ENCODE data around the gene AGPAT3.

AGPAT3 gene

GRCh38 chr21:43954042-43954441 is 89.0 kb downstream of the AGPAT3 start:
- H3K4me1 Mint-ChIP-seq (ENCODE audit: low read depth): peaks cover 17% of the 10 kb centered on the region
- no peaks in the 10 kb centered on the region for H3K27me3 Mint-ChIP-seq (ENCODE audit: low read depth)
- H3K4me3 Mint-ChIP-seq: no peak overlapping the region
- peaks cover 10% of the 10 kb centered on the region for H3K9me3 Mint-ChIP-seq
- H3K27ac Mint-ChIP-seq: no peak overlapping the region
- H3K36me3 Mint-ChIP-seq (ENCODE audit: low read depth): peaks cover 21% of the 10 kb centered on the region

- Mint-ChIP-seq H3K27ac (no peak overlapping the region), H3K36me3 (ENCODE audit: low read depth) (peaks cover 14% of the 10 kb centered on the region), H3K4me3 (no peak overlapping the region), H3K4me1 (ENCODE audit: low read depth) (peaks cover 10% of the 10 kb centered on the region), H3K27me3 (ENCODE audit: low read depth) (no peaks in the 10 kb centered on the region), H3K9me3 (peaks cover 1% of the 10 kb centered on the region)
Measured at GRCh38 chr21:43954896-43955295, 89.9 kb downstream of the AGPAT3 start.

GRCh38 chr21:43956019-43956669 is 91.1 kb downstream of the AGPAT3 start:
- peaks cover 8% of the 10 kb centered on the region for H3K4me1 Mint-ChIP-seq (ENCODE audit: low read depth)
- no peak overlapping the region for H3K4me3 Mint-ChIP-seq
- H3K36me3 Mint-ChIP-seq (ENCODE audit: low read depth): peaks cover 21% of the 10 kb centered on the region
- H3K9me3 Mint-ChIP-seq: no peaks in the 10 kb centered on the region
- H3K27me3 Mint-ChIP-seq (ENCODE audit: low read depth): no peaks in the 10 kb centered on the region
- H3K27ac Mint-ChIP-seq: no peak overlapping the region

- H3K4me3 Mint-ChIP-seq: no peak overlapping the region
- peaks cover 23% of the 10 kb centered on the region for H3K36me3 Mint-ChIP-seq (ENCODE audit: low read depth)
- peaks cover 13% of the 10 kb centered on the region for H3K4me1 Mint-ChIP-seq (ENCODE audit: low read depth)
- no peak overlapping the region for H3K27ac Mint-ChIP-seq
- H3K27me3 Mint-ChIP-seq (ENCODE audit: low read depth): no peaks in the 10 kb centered on the region
- H3K9me3 Mint-ChIP-seq: no peaks in the 10 kb centered on the region
Measured at GRCh38 chr21:43956670-43957035, 91.6 kb downstream of the AGPAT3 start.

GRCh38 chr21:43957128-43957571 is 92.1 kb downstream of the AGPAT3 start:
- Mint-ChIP-seq H3K4me1 (ENCODE audit: low read depth) (peaks cover 14% of the 10 kb centered on the region), H3K27me3 (ENCODE audit: low read depth) (no peaks in the 10 kb centered on the region), H3K36me3 (ENCODE audit: low read depth) (peaks cover 22% of the 10 kb centered on the region)

GRCh38 chr21:43957611-43958362 is 92.8 kb downstream of the AGPAT3 start:
- Mint-ChIP-seq H3K36me3 (ENCODE audit: low read depth) (peaks cover 27% of the 10 kb centered on the region), H3K27me3 (ENCODE audit: low read depth) (no peaks in the 10 kb centered on the region), H3K4me1 (ENCODE audit: low read depth) (peaks cover 14% of the 10 kb centered on the region), H3K9me3 (no peaks in the 10 kb centered on the region), H3K27ac (no peak overlapping the region), H3K4me3 (no peak overlapping the region)

More at GRCh38 chr21:43957128-43957571, 92.1 kb downstream of the AGPAT3 start:
- no peak overlapping the region for H3K27ac Mint-ChIP-seq
- no peak overlapping the region for H3K4me3 Mint-ChIP-seq
- no peaks in the 10 kb centered on the region for H3K9me3 Mint-ChIP-seq

- peaks cover 17% of the 10 kb centered on the region for H3K4me1 Mint-ChIP-seq (ENCODE audit: low read depth)
- H3K9me3 Mint-ChIP-seq: no peaks in the 10 kb centered on the region
- H3K27ac Mint-ChIP-seq: no peak overlapping the region
- peaks cover 31% of the 10 kb centered on the region for H3K36me3 Mint-ChIP-seq (ENCODE audit: low read depth)
- H3K4me3 Mint-ChIP-seq: no peak overlapping the region
- H3K27me3 Mint-ChIP-seq (ENCODE audit: low read depth): no peaks in the 10 kb centered on the region
Measured at GRCh38 chr21:43958364-43959158, 93.5 kb downstream of the AGPAT3 start.

- Mint-ChIP-seq H3K9me3 (no peaks in the 10 kb centered on the region), H3K4me1 (ENCODE audit: low read depth) (peaks cover 17% of the 10 kb centered on the region), H3K36me3 (ENCODE audit: low read depth) (peaks cover 35% of the 10 kb centered on the region), H3K27me3 (ENCODE audit: low read depth) (no peaks in the 10 kb centered on the region), H3K27ac (no peak overlapping the region), H3K4me3 (no peak overlapping the region)
Measured at GRCh38 chr21:43959231-43960116, 94.5 kb downstream of the AGPAT3 start.

GRCh38 chr21:43961382-43961909 is 96.4 kb downstream of the AGPAT3 start:
- no peaks in the 10 kb centered on the region for H3K9me3 Mint-ChIP-seq
- peaks cover 19% of the 10 kb centered on the region for H3K4me1 Mint-ChIP-seq (ENCODE audit: low read depth)
- peak overlapping the region; percentile 13 for H3K27ac Mint-ChIP-seq
- no peak overlapping the region for H3K4me3 Mint-ChIP-seq
- no peaks in the 10 kb centered on the region for H3K27me3 Mint-ChIP-seq (ENCODE audit: low read depth)
- peaks cover 37% of the 10 kb centered on the region for H3K36me3 Mint-ChIP-seq (ENCODE audit: low read depth)

GRCh38 chr21:43965911-43966585 is 101.0 kb downstream of the AGPAT3 start:
- no peak overlapping the region for H3K27ac Mint-ChIP-seq
- peaks cover 12% of the 10 kb centered on the region for H3K4me1 Mint-ChIP-seq (ENCODE audit: low read depth)
- H3K36me3 Mint-ChIP-seq (ENCODE audit: low read depth): peaks cover 32% of the 10 kb centered on the region
- no peak overlapping the region for H3K4me3 Mint-ChIP-seq
- no peaks in the 10 kb centered on the region for H3K27me3 Mint-ChIP-seq (ENCODE audit: low read depth)
- H3K9me3 Mint-ChIP-seq: no peaks in the 10 kb centered on the region

- Mint-ChIP-seq H3K9me3 (no peaks in the 10 kb centered on the region), H3K36me3 (ENCODE audit: low read depth) (peaks cover 27% of the 10 kb centered on the region), H3K27me3 (ENCODE audit: low read depth) (no peaks in the 10 kb centered on the region), H3K4me3 (no peak overlapping the region), H3K27ac (no peak overlapping the region), H3K4me1 (ENCODE audit: low read depth) (peaks cover 5% of the 10 kb centered on the region)
Measured at GRCh38 chr21:43966946-43967512, 102.0 kb downstream of the AGPAT3 start.

GRCh38 chr21:43967981-43968380 is 103.0 kb downstream of the AGPAT3 start:
- H3K27me3 Mint-ChIP-seq (ENCODE audit: low read depth): no peaks in the 10 kb centered on the region
- H3K36me3 Mint-ChIP-seq (ENCODE audit: low read depth): peaks cover 20% of the 10 kb centered on the region
- H3K4me3 Mint-ChIP-seq: no peak overlapping the region
- peaks cover 4% of the 10 kb centered on the region for H3K4me1 Mint-ChIP-seq (ENCODE audit: low read depth)
- H3K27ac Mint-ChIP-seq: peak overlapping the region; percentile 33
- H3K9me3 Mint-ChIP-seq: no peaks in the 10 kb centered on the region
